ENCODE results near the gene SUZ12. TPM values are rescaled to one million over a fixed set of nuclear protein-coding genes. Genes with fewer than 3 reads are reported as not detected.
A peak's percentile ranks its signal among the peaks of the same experiment; 100 is the strongest.
"Not testable (repeated sequence)": the region's sequence is repeated elsewhere in the genome, so short reads cannot be mapped to it uniquely, and the experiment has no call there.

The SUZ12 gene
- total RNA-seq, 4 donors from 2014 or later: 7.0 to 9.2 (median 8.4) TPM

GRCh38 chr17:31931756-31932155 is 5.1 kb upstream of the SUZ12 start:
- TF ChIP-seq CTCF (IDR thresholded peaks at IDR 0.05 in 4 of 5, conservative IDR thresholded peaks at IDR 0.05 in 1 of 5): no peak
- no peak for TF ChIP-seq POLR2A (IDR thresholded peaks at IDR 0.05)
- no peak for DNase-seq
- in situ Hi-C loops (cut with MboI; ENCODE audit: low sequenced_read_pairs in 4 of 4): no loop called here
- Histone ChIP-seq H3K27me3 (no peaks in the 10 kb centered on the region), H3K27ac (no peak overlapping the region), H3K9me3 (no peaks in the 10 kb centered on the region), H3K4me3 (no peak overlapping the region), H3K4me1 (peaks cover 0 to 5% of the 10 kb centered on the region in 2 donors), H3K36me3 (no peaks in the 10 kb centered on the region)
- no peak for ATAC-seq
- intact Hi-C loops (cut with DNase I; ENCODE audit: low total_unique reads): no loop called here

- TF ChIP-seq POLR2A (IDR thresholded peaks at IDR 0.05) (no peak), CTCF (IDR thresholded peaks at IDR 0.05 in 4 of 5, conservative IDR thresholded peaks at IDR 0.05 in 1 of 5) (no peak)
These were observed 1.3 kb upstream of the SUZ12 start for GRCh38 chr17:31935512-31935911.

GRCh38 chr17:31937926-31938641 is 1.3 kb downstream of the SUZ12 start:
- H3K36me3 ChIP-seq; DNase-seq; in situ Hi-C loops (cut with MboI; ENCODE audit: low sequenced_read_pairs in 4 of 4); ATAC-seq; H3K9me3 ChIP-seq; H3K27me3 ChIP-seq: not testable (repeated sequence)
- H3K4me3 ChIP-seq: peak overlapping the region; percentile 34 to 49 (median 42)
- peaks cover 11 to 17% of the 10 kb centered on the region in 2 donors for H3K4me1 ChIP-seq
- peak overlapping the region in 2 of 4 donors; percentile 27 to 37 for H3K27ac ChIP-seq
- intact Hi-C loops (cut with DNase I; ENCODE audit: low total_unique reads): loop anchor here (5.0 kb wide), 1 partner anchor 81 kb away; the partner anchor contains the start of gene COPRS

More at GRCh38 chr17:31935512-31935911, 1.3 kb upstream of the SUZ12 start:
- no peak overlapping the region for H3K4me3 ChIP-seq
- H3K27ac ChIP-seq: no peak overlapping the region
- in situ Hi-C loops (cut with MboI; ENCODE audit: low sequenced_read_pairs in 4 of 4) (no loop called here), intact Hi-C loops (cut with DNase I; ENCODE audit: low total_unique reads) (loop anchor here (1.0 to 5.0 kb wide), 2 partner anchors 34 to 78 kb away; partner anchors contain the start of genes COPRS and UTP6)
- H3K9me3 ChIP-seq: no peaks in the 10 kb centered on the region
- peaks cover 11 to 17% of the 10 kb centered on the region in 2 donors for H3K4me1 ChIP-seq
- H3K27me3 ChIP-seq: no peaks in the 10 kb centered on the region
- no peaks in the 10 kb centered on the region for H3K36me3 ChIP-seq
- no peak for DNase-seq
- ATAC-seq: no peak

- intact Hi-C loops (cut with DNase I; ENCODE audit: low total_unique reads); DNase-seq; ATAC-seq; in situ Hi-C loops (cut with MboI; ENCODE audit: low sequenced_read_pairs in 4 of 4); H3K9me3 ChIP-seq; H3K4me3 ChIP-seq; H3K36me3 ChIP-seq; H3K27me3 ChIP-seq; H3K27ac ChIP-seq: not testable (repeated sequence)
- H3K4me1 ChIP-seq: peaks cover 11 to 12% of the 10 kb centered on the region in 2 donors
These were observed 5.1 kb downstream of the SUZ12 start for GRCh38 chr17:31941916-31942315.

- DNase-seq; H3K4me3 ChIP-seq; H3K27me3 ChIP-seq; in situ Hi-C loops (cut with MboI; ENCODE audit: low sequenced_read_pairs in 4 of 4); H3K36me3 ChIP-seq; H3K9me3 ChIP-seq; H3K27ac ChIP-seq; intact Hi-C loops (cut with DNase I; ENCODE audit: low total_unique reads); ATAC-seq: not testable (repeated sequence)
- peaks cover 11 to 12% of the 10 kb centered on the region in 2 donors for H3K4me1 ChIP-seq
These were observed 5.6 kb downstream of the SUZ12 start for GRCh38 chr17:31942396-31942795.

GRCh38 chr17:31951953-31952352 is 15.1 kb downstream of the SUZ12 start:
- H3K27ac ChIP-seq; ATAC-seq; in situ Hi-C loops (cut with MboI; ENCODE audit: low sequenced_read_pairs in 4 of 4); H3K4me1 ChIP-seq; DNase-seq; H3K27me3 ChIP-seq; H3K4me3 ChIP-seq; intact Hi-C loops (cut with DNase I; ENCODE audit: low total_unique reads); H3K9me3 ChIP-seq: not testable (repeated sequence)
- H3K36me3 ChIP-seq: peaks cover 0 to 21% of the 10 kb centered on the region in 2 donors

- in situ Hi-C loops (cut with MboI; ENCODE audit: low sequenced_read_pairs in 4 of 4); intact Hi-C loops (cut with DNase I; ENCODE audit: low total_unique reads): not testable (repeated sequence)
These were observed 27.3 kb downstream of the SUZ12 start for GRCh38 chr17:31964131-31964530.

More at GRCh38 chr17:31964131-31964530, 27.3 kb downstream of the SUZ12 start:
- not testable (repeated sequence) for H3K4me1 ChIP-seq, DNase-seq, ATAC-seq, H3K4me3 ChIP-seq, H3K9me3 ChIP-seq, H3K27ac ChIP-seq, H3K27me3 ChIP-seq
- H3K36me3 ChIP-seq: peaks cover 0 to 22% of the 10 kb centered on the region in 2 donors
